22Rv1 (cell line): ENCODE data around the gene SREBF2.

Source experiments
- CTCF ChIP-seq: fragments of 450-650 bp; IDR thresholded peaks from 2 replicates; pipeline ENCODE4 v1.5.1; 2017; ENCODE audit warnings: mild to moderate bottlenecking
- ZFX ChIP-seq: fragments of 450-650 bp; IDR thresholded peaks from 2 replicates; pipeline ENCODE4 v1.6.1; 2017; ENCODE audit warnings: antibody characterized with exemption, borderline replicate concordance

- TF ChIP-seq CTCF (no peak), ZFX (no peak)
Measured at GRCh38 chr22:41915035-41915785, 82.3 kb downstream of the SREBF2 start, which contains the start of gene SHISA8.
